Chondrocyte (in vitro differentiated cells): ENCODE results near the gene SYS1. TPM values are rescaled to one million over a fixed set of nuclear protein-coding genes. Genes with fewer than 3 reads are reported as not detected.
A peak's percentile ranks its signal among the peaks of the same experiment; 100 is the strongest.

ENCODE experiments used
- DNase-seq: peaks from one replicate; pipeline ENCODE4 v3.0.0; 2021; ENCODE audit warnings: mixed read lengths, low spot score
- H3K27ac Mint-ChIP-seq: one replicate; pipeline ENCODE4 v1.8.0; 2021; ENCODE audit warnings: mild to moderate bottlenecking, moderate library complexity, mixed read lengths; ENCODE audit not compliant: unreplicated experiment
- H3K27me3 Mint-ChIP-seq: 2 replicates; pipeline ENCODE4 v1.8.0; 2021; ENCODE audit warnings: low read depth, mixed read lengths
- H3K36me3 Mint-ChIP-seq: 2 replicates; pipeline ENCODE4 v1.8.0; 2021; ENCODE audit warnings: low read depth, mixed read lengths
- H3K4me1 Mint-ChIP-seq: 2 replicates; pipeline ENCODE4 v1.8.0; 2021; ENCODE audit warnings: low read depth, mild to moderate bottlenecking, mixed read lengths
- H3K4me3 Mint-ChIP-seq: one replicate; pipeline ENCODE4 v1.8.0; 2021; ENCODE audit warnings: mild to moderate bottlenecking, moderate library complexity, mixed read lengths; ENCODE audit not compliant: unreplicated experiment
- H3K9me3 Mint-ChIP-seq: 2 replicates; pipeline ENCODE4 v1.8.0; 2021; ENCODE audit warnings: low read depth, mixed read lengths
- total RNA-seq: library from RNA; stranded (reverse); gene quantifications from 3 replicates; pipeline ENCODE4 v1.2.1, GENCODE V29; 2021
- TF ChIP-seq, protein P1 (sequence below): fragments of 200-600 bp; sonication (generic); IDR thresholded peaks from 2 replicates; pipeline ENCODE4 v1.5.0; 2021; ENCODE audit warnings: antibody characterized with exemption, mild to moderate bottlenecking, moderate library complexity

Gene SYS1
- total RNA-seq, 1 donor from 2014 or later = 18.3 TPM

DNA sequence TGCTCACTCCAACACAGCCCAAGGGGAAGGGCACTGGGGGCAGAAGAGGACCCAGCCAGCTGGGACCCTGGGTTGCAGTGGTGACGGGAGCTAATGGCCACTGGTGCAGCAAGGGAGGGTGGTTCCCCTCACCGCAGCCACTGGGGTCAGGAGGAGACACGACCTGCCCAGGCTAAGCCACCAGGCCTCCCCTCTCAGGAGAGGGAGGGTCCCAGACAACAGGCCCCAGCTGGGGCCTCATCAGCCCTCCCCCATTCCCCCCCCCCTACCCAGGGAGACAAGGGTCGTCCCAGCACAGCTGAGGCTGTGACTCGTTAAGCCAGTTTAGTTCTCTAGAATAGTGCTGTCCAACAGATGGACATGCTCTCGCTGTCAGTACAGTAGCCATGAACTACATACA is 37.6 kb upstream of the SYS1 start:
- H3K36me3 Mint-ChIP-seq = peaks cover 4% of the 10 kb centered on the region
- no peak overlapping the region for H3K27ac Mint-ChIP-seq
- no peaks in the 10 kb centered on the region for H3K27me3 Mint-ChIP-seq
- peak; percentile 52 for DNase-seq
- H3K4me3 Mint-ChIP-seq = no peak overlapping the region
- peaks cover 4% of the 10 kb centered on the region for H3K4me1 Mint-ChIP-seq
- TF ChIP-seq, protein P1, sequence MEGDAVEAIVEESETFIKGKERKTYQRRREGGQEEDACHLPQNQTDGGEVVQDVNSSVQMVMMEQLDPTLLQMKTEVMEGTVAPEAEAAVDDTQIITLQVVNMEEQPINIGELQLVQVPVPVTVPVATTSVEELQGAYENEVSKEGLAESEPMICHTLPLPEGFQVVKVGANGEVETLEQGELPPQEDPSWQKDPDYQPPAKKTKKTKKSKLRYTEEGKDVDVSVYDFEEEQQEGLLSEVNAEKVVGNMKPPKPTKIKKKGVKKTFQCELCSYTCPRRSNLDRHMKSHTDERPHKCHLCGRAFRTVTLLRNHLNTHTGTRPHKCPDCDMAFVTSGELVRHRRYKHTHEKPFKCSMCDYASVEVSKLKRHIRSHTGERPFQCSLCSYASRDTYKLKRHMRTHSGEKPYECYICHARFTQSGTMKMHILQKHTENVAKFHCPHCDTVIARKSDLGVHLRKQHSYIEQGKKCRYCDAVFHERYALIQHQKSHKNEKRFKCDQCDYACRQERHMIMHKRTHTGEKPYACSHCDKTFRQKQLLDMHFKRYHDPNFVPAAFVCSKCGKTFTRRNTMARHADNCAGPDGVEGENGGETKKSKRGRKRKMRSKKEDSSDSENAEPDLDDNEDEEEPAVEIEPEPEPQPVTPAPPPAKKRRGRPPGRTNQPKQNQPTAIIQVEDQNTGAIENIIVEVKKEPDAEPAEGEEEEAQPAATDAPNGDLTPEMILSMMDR = no peak
- no peaks in the 10 kb centered on the region for H3K9me3 Mint-ChIP-seq

DNA sequence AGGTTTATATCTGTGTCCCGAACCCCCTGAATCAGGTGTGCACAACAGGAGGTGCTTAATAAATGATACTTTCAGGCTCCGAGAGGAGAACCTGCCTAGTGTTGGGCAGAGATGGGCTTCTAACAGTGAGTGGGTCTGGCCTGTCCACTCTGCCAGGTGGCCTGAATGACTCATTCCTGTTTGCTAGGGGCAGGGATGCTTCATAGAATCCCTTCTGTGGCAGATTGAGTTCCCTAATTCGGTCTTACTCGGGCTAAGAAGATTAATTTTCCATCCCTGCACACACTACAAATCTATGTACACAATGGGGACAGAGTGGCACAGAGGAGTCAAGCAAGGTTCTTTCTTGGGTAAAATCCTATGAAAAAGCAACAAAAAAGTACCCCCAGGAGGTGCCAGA is 34.5 kb upstream of the SYS1 start:
- Mint-ChIP-seq H3K4me1 (no peaks in the 10 kb centered on the region), H3K27me3 (no peaks in the 10 kb centered on the region), H3K9me3 (no peaks in the 10 kb centered on the region), H3K4me3 (no peak overlapping the region), H3K27ac (no peak overlapping the region), H3K36me3 (peaks cover 8% of the 10 kb centered on the region)
- TF ChIP-seq, protein P1 = no peak
- no peak for DNase-seq

DNA sequence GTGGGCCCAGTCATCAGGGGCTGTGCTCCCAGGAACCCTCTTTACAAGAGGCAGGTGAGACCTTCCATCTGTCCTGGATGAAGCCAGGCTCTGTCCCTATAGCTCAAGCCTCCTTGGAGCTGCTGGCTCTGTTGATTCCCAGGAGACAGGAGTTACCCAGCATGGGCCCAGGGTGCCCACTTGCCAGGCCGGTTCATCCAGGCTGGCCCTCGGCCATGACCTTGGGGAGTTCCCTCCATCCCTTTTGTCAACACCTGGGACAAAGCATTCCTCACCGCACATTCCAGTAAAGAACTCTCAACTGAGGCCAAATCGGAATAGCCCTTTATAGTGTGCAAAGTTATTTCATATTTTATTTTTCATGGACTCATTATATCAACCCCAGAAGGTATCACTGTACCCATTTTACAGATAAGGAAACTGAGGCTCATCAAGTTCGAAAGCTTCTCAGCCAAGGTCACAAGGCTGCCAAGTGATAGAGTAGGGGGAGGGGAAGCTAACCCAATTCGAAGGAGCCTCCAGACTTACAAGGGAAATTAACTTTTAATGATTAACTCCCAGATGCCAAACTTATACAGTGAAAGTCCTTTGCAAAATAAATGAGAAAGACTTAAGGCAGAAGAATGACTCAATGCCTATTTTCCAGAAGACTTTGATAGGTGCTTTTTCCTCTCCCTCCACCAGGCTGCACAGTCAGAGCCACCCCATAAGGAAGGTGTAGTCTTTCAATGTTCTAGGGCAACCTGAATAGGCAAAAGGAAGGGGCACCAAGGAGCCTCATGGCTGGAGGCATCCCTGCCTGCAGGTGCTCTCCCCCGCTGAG is 33.2 kb upstream of the SYS1 start:
- TF ChIP-seq, protein P1 = no peak
- H3K36me3 Mint-ChIP-seq = peaks cover 8% of the 10 kb centered on the region
- H3K27ac Mint-ChIP-seq = no peak overlapping the region
- H3K9me3 Mint-ChIP-seq = no peaks in the 10 kb centered on the region
- H3K4me1 Mint-ChIP-seq = no peaks in the 10 kb centered on the region
- peak; percentile 50 for DNase-seq
- H3K27me3 Mint-ChIP-seq = no peaks in the 10 kb centered on the region
- H3K4me3 Mint-ChIP-seq = no peak overlapping the region

DNA sequence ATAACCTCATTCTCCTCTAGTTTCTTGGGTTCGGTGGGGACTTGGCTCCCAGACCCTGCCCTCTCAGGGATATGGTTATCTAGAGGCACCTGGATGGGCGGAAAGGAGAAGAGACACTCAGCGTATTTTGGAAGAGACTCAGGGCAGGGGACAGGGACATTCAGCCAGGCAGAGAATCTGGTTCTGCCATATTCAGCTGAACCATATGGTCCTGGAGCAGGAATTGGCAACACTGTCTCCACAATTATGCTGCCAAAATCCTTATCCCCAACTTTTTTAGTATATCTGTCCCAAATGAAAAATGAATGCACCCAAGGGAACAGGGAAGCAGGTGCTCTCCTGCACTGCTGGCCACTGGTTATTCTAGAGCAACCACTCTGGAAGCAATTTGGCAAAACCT is 32.5 kb upstream of the SYS1 start:
- no peak overlapping the region for H3K4me3 Mint-ChIP-seq
- H3K4me1 Mint-ChIP-seq = peaks cover 4% of the 10 kb centered on the region
- DNase-seq = no peak
- peaks cover 8% of the 10 kb centered on the region for H3K36me3 Mint-ChIP-seq
- no peak overlapping the region for H3K27ac Mint-ChIP-seq
- no peaks in the 10 kb centered on the region for H3K27me3 Mint-ChIP-seq
- no peaks in the 10 kb centered on the region for H3K9me3 Mint-ChIP-seq
- TF ChIP-seq, protein P1 = no peak

DNA sequence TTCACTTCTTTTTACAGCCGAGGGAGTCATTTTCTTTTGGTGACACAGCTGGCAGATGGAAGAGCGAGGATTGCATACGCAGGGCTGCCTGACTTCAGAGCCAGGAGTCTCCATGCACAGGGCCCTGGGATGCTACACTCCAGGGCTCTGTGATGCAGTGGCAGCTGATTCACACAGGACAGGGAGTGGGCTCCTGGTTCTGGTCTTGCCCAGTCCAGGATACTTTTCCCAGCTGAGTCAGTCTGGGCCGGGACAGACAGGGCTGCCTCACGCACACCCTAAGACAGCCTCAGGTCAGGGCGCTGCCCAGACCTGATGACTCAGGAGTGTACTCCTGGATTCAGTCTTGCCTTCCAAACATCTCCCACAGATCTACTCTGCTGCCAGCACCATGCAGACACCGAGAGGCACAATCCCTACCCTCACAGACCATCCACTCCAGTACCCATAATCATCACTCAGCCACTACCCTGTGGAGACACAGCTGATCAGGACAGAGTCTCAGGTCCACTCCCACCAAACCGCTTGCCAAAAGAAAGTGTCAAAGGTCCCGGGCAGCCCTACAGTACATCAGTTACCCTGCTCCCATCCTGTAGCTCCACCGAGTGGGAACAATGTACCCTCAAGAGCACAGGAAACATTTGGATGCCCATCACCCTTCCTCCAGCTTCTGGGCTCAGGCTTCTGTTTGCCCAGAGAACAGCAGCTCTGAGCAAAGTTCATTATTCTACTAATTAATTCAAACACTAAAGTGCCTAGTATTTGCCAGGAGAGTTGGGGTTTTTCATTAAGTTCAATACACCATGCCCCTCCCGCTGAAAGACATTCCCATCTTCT is 26.2 kb upstream of the SYS1 start:
- Mint-ChIP-seq H3K4me1 (peaks cover 56% of the 10 kb centered on the region), H3K27ac (peak overlapping the region; percentile 96), H3K36me3 (no peaks in the 10 kb centered on the region), H3K27me3 (no peaks in the 10 kb centered on the region), H3K4me3 (no peak overlapping the region), H3K9me3 (no peaks in the 10 kb centered on the region)
- DNase-seq = no peak
- TF ChIP-seq, protein P1 = peak; percentile 2
